CD4-positive, alpha-beta T cell treated with Interleukin-6 at 100 ng/mL for 8 hours (primary cell): ENCODE measurements around the gene TTC4.

Experiments used
- DNase-seq: peaks from one replicate; pipeline ENCODE4 v3.0.0-alpha.2; 2020; ENCODE audit warnings: mixed read lengths, low spot score

TTC4 gene

DNA sequence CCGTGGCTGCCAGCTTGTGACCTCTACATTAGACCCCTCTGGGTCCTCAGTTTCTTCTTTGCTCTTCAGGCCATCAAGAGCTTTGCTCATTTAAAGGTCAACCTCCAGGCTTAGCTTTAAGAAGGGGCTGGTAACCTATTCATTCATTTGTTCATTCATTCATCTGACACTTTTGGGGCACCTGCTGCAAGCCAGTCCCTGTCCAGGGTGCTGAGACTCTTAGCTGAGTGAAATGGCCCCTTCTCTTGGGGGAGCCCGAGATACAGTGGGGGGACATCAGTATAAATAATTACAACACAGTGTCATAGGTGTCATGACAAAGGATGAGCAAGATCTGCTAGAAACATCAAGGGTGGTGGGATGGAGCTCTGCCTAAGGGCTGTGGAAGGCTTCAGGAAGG lies 10.5 kb upstream of the TTC4 start:
- no peak for DNase-seq

DNA sequence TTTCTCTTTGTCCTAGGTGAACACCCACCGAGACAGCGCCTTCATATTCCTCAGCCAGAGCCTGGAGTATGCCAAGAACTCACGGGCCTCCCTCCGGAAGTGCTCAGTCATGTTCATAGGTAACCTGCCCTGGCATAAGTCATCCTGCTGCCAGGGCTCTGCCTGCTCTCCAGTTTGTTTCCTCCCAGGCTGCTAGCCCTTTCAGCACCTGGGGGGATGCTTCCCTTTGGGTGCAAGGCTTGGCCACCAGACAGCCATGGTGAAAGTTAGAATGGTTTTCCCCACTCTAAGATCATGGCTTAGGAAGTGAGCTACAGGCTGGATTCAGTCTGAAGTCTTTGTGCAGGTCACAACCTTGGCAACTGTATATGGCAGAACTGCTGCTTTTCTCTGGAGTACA lies 9.2 kb upstream of the TTC4 start:
- no peak for DNase-seq

DNA sequence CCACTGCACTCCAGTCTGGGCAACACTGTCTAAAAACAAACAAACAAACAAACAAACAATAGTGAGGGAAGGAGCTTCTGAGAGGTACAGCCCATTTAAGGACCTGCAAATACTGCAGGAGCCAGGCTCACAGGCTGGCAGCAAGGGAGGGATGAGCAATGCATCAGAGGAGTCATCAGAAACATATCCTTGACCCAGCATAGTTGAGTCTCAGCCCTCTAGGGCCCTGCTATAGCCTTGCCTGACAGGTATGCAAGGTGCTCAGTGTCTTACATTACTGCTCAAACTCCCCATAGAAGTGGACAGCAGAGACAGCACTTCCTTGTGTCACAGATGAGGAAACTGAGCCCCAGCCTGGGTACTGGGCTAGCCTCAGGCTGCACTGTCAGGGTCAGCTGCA lies 7.3 kb upstream of the TTC4 start:
- no peak for DNase-seq

DNA sequence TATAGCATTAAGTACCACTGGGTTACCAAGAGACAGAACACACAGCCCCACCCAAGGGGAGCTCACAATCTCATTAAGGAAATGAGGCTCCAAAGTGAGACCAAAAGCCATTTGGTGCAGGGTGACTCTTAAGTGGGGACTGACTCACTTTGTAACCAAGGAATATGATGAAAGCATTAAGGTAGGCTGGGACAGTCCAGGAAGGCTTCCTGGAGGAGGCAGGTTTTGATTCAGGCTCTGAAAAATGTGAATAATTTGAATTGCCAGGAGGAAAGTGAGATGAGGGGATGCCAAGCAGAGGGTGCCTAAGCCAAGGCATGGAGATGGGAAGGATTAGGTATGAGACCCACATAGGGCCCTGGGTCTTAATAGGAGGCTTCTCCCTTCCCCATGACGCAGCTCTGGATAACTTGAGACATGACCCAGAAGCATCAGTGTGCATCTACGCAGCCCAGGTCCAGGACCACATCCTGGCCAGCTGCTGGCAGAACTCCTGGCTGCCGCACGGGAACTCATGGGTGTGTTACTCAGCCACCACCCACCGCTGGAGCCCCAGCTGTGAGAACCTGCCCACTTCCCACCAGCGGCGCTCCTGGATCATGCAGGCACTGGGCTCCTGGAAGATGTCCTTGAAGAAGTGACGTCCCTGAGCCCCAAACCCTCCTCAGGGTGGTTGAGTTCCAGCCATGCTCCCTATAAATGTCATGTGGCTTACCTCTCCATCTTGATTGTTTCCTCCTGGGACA lies 5.9 kb upstream of the TTC4 start:
- DNase-seq: no peak

DNA sequence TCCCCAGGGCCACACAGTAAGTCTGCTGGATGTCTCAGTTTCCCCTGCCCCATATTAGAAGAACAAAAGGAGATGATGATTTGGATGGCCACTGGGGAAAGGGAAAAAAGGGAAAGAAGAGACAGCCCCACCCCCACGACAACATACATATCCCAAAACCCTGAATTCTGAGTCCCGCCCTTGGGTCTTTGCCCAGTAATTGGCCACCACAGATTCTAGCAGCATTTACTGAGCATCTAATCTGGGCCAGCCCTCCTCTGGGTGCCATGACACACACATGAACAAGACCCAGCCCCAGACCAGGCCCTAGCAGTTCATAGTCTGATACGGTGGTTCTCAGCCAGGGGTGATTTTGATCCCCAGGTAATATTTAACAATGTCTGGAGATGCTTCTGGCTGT lies 5.2 kb upstream of the TTC4 start:
- DNase-seq: no peak

DNA sequence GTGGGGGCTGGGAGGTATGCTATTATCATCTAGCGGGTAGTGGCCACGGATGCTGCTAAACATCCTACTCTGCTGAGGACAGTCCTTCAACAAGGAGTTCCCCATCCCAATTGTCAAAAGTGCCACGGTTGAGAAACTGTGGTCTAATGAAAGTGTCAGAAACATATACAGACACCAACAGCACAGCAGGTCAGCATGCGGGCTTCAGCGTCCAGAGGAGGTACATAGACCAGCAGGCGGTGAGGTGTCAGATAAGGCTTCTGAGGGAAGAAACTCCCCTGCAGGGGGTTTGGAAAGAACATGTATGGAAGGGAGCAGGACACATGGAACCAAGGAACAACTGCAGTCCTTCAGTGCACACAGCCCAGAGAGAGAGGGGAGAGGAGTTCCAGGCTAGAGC lies 4.8 kb upstream of the TTC4 start:
- DNase-seq: no peak

DNA sequence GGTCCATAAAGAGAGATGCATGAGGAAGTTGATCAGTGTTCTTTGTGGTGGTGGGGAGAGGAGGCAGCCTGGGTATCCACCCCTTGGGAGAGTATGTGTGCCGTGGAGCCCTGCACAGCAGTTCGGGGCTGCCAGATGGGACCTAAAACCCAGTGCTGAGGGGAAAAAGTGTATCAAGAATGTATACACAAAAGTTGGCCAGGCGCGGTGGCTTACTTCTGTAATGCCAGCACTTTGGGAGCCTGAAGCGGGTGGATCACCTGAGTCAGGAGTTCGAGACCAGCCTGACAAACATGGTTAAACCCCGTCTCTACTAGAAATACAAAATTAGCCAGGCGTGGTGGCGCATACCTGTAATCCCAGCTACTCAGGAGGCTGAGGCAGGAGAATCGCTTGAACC lies 4.1 kb upstream of the TTC4 start:
- DNase-seq: no peak

DNA sequence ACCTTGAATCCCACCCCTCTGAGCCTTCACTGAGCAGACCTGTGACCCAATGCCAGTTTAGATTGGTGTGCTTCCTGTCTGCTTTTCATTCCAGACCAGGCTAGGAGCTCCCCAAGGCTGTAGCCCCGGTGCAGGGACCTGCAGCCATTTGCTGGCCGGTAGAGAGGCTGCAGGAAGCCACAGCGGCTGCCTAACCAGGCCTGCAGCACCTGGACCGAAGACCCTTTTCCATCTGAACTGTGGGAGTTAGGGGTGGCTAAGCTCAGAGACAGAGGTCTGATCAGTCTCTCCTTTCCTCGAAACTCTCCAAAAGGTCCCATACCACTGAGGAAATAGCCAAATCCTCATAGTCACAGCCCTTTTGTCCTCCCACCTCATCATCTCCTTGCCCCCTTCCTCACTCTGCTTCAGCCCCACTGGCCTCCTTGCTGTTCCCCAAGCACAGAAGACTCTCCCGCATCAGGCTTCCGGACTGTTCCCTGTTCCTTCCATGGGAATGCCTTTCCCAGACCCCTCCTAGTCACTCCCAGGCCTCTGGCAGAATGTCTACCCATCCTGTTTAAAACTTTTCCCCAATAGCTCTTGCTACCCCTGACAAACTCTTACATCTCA lies 674 bp upstream of the TTC4 start:
- DNase-seq: no peak

DNA sequence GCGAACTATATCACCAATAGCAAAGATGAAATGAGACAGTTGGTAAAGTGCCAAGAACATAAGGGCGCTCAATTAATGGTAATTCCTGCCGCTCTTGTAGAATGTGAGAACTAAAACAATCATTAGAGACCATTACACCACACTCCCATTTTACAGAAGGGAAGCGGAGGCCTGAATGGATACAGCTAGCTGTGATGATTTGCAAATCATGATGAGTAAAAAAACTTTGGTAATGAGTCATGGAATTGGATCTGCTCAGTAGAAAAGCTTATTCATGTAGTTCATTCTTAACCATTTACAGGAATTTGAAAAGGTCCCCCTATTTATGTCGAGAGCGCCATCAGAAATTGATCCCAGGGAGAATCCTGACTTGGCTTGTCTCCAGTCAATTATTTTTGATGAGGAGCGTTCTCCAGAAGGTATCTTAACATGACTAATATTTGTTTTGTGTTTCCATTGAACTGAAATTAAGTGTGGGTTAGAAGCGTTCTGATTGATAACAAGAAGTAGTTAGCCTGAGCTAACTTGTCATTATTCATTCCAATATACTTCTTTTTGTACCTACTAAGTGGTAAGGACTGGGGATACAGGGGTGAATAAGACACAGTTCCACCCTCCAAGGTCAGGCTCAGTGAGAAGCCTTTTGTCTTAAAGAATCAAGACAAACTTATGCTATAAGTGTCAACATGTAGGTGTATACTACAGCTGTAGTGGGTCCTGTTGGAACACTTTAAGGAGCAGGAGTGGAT lies 812 bp downstream of the TTC4 start:
- no peak for DNase-seq

DNA sequence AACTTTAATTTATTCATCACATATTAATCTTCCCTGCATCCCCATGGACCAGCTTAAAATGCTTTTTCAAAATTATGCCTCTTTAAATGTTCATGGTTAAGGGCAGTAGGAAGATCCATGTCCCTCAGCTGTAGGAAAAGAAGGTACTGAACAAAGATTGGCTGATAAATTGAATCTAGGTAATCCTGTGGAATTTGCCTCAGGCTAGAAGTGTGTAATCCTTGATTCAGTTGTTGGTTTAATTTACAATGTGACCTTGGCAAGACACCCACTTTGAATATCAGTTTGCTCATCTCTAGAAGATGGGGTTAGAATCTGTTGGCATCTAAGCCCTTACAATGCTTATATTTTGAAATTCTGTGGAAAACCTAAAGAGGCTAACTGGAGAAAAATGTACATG lies 6.1 kb downstream of the TTC4 start:
- no peak for DNase-seq

DNA sequence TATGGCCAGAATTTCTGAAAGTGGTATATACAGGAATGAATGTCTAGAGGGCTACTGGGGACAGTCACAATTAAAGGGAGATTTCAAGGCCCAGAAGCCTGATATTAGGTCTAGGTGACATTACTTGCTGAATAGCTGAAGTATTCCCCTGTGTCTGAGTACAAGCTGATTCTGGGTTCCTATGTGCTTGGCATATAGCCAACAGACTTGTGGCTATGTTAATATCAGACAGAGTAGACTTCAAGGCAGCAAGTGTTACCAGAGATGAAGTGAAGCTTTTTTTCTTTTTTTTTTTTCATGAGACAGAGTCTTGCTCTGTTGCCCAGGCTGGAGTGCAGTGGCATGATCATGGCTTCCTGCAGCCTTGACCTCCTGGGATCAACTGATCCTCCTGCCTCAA lies 8.3 kb downstream of the TTC4 start:
- DNase-seq: no peak

DNA sequence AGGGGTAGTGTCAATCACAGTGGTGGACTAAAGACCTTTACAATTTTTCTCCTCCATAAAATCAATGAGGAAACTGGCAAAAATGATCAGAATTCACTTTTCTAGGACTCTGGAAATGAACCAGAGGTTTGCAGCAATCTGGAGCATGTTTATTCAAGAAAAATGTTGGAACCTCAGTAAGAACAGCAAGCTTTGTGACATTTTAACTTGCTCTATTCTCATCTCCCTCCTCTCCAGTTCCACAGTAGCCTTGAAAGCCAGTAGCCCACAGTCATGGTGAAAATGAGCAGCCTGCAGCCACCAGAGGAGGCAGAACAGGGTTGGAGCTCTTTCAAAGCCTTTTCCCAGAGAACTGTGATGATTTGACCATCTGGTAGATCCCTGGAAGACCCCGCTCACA lies 9.1 kb downstream of the TTC4 start:
- no peak for DNase-seq

DNA sequence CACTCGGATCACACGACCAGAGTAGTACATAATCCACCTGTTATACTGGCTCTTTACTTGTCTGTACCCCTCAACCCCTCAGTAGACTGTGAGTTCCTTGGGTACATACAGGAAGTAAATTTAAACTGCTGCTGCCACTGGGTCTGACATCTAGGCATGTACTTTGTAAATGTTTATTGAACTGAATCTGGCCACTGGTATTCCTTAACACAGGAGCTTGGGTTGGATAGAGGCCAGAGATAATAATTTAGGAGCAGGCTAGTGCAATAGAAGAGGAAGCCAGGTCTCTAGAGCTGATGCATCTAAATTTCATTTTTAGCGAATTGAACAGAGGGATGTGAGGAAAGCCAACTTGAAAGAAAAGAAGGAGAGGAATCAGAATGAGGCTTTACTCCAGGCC lies 12.4 kb downstream of the TTC4 start:
- no peak for DNase-seq

DNA sequence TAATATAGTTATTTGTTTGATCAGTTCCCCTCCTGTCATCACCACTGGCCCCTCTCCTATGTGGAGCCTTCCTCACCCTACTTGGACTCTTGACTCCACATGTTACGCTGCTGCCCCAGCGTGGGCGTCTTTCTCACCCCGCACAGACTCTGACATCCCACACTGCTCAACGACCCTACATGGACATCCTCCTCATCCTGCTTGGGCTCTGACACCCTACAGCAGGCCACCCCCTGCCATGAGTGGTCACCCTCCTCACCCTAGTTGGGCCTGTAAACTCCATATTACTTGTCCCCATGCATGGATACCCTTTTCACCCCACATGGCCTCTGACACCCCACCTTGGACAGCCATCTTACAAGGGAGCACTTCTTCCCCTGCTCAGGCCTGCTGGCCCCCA lies 21.0 kb downstream of the TTC4 start:
- DNase-seq: no peak

DNA sequence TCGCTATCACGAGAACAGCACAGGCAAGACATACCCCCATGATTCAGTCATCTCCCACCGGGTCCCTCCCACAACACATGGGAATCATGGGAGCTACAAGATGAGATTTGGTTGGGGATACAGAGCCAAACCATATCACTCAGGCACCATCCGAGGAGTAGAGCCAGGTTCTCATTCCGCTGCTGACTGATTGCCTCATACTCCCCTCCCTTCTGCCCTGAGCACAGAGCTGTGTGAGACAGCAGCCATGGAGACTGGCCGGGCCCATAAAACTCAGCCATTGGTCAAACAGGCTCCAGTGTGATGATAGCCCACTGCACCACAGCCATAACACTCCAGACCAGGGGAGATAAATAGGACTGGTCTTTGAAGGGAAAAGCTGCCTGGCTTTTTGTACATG lies 22.6 kb downstream of the TTC4 start:
- no peak for DNase-seq

DNA sequence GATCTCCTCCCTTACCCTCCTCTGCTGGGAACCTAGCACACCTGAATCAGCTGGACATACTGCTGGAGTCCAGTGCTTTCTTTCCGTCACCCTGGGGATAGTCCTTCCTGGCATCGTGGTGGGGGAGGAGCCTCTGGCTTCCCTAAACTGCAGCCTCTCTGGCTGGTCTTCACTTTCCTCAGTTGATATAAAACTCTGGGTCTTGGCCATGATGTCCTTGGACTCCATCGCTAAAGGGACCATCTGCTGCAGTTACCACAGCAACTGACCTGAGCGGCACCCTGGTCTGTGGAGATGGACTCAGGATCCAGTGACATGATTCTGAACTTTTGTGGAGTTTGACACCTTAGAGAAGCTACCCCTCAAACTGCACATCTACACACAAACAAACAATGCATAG lies 25.9 kb downstream of the TTC4 start:
- DNase-seq: no peak

DNA sequence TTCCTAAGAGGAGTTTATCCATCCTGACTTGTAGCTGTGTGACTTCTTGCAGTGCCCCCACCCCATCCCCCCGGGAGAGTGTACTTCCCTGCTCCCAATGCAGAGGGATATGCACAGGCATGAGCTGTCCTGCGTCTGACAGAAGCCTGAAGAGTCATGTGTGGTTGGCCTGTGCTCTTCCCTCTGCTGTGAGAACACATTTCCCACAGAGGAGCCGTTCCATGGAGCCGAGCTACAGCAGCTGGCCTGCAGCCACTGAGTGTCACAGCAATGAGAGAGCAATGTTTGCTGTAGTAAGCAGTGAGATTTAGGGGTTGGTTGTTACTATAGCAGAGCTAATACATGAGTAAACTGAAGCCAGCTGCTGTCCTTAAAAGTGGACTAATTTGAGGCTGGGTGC lies 26.6 kb downstream of the TTC4 start:
- DNase-seq: no peak

DNA sequence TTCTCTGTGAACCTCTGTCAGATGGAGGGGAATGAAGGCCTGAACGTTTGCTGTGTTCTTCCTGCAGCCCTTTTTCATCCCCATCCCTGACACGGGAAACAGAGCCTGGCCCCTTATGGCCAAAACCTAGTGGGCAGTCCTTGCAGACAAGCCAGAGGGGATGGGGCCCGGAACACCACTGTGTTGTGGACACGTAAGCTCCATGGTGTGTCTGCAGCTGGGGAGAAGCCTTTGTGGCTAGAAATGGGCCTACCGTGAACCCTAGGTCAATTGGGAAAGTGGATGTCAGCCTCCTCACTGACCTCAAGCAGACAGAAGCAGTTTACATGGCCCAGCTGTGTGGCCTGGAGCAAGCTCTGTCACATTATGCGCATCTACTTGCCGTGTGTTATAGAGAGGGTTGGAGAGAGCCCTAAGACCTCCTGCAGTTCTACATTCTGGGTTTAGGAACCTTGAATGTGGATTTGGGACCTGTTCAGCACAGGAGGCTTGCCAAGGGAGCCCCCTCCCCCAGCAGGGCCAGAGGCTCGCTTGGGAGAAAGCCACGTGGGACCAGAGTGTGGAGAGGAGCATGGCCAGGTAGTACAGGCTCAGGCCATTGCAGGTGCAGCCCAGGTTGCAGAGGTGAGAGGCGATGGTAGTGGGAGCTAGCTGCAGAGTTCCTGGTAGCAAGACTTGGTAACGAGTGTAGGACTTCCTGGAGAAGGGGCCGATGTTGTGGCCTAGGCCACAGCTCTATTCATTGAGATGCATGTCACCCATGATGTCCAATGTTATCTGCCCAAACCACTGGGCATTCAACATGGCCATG lies 28.0 kb downstream of the TTC4 start:
- no peak for DNase-seq

DNA sequence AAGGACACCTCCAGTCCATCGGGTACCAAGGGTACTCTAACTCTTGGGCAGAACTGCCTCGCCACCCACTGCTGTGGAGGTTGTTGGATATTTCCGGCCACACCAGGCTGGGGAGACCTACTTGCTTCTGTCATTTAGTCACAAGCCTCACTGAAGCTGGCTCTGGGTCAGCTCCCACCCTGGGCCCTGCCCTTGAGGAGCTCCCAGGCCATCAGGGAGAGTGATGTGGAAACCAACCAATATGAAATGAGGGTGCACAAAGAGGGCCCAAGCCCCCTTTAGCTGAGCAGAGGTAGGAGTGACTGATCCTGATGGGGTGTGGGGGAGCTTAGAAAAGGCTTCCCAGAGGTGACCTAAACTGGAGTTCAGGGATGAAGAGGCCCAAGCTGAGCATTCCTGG lies 29.0 kb downstream of the TTC4 start:
- DNase-seq: no peak

DNA sequence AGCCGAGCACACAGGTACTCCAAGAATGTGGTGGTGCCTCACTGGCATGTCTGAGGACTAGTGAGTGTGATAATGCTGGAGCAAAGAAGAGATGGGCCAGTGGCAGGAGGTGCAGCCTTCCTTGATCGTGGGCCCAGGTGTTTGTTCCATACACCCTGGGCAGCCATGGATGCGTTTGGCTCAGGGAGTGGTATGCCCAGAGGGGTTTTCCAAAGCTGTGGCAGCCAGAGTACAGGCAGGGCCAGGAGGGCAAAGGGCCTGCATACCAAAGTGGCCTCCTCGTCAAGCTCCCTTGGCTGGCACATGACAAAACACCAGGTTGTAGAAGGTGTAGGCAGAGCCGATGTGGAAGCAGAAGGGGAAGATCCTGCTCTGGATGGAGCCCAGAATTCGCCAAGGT lies 29.6 kb downstream of the TTC4 start:
- no peak for DNase-seq

DNA sequence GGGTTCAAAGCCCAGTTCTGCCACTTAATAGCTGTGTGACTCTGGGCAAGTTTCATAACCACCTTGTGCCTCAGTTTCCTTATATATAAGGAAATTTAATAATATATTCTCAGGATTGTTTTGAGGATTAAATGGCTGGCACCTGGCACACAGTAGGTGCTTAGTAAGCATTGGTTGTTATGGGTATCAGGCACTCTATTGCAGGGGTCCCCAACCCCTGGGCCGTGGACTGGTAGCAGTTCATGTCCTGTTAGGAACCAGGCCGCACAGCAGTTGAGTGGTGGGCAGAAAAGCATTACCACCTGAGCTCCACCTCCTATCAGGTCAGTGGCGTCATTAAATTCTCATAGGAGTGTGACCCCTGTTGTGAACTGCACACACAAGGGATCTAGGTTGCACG lies 30.2 kb downstream of the TTC4 start:
- DNase-seq: no peak

DNA sequence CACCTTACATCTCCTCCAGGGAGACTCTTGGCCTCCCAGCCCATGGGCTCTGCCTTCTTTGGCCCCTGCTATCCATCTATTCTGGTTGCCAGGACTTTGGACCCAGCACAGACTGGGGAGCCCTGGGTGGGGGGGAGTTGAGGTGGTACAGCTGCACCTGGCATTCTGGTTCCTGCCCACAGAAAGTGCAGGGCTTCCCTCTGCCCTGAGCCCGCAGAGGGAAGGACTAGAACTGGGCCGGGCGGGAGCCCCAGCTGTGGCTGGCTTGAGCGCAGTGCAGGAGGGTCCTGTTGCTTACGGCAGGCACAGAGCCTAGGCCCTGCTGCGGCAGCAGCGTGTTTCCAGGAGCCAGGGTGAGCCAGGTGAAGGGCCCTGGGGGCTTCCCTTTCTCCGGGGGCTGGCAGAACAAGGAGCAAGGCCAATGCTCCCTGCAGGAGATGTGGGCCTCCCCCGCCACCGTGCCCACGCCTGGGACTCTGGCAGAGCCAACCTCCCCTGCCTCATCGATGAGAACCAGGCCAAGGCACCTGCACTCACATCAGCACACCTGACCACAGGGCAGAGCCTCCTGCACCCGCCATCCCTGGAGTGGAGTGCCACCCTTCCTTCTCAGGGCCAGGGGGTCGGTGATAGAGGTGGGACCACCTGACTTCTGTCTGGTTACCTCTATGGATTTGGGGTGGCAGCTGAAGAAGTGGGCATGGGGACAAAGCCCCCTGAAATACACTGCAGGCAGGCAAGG lies 32.6 kb downstream of the TTC4 start:
- DNase-seq: no peak
